Activated CD4-positive, alpha-beta T cell treated with anti-CD3 and anti-CD28 coated beads for 4 hours (primary cell): ENCODE data around the gene CCNI.

Experiments used
- DNase-seq, 2 donors: peaks; one replicate each; pipeline ENCODE4 v3.0.0-alpha.2; 2020

Gene CCNI

DNA sequence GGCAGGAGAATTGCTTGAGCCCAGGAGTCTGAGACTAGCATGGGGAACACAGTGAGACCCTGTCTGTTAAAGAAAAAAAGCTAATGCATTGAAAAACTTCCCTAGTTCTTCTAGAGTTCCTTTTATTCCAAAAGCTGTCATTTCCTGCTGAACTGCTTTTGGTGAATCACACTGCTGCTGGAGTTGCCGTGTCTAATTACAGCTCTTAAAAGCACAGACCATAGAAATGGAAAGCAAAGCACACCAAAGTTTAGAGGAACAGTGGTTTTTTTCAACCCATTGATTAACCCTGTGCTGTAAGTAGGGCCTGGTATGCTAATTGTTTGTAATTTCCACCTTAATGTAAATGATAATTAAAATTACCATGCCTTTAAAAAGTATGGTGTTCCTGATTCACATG lies 73.9 kb downstream of the CCNI start:
- no peak for DNase-seq

DNA sequence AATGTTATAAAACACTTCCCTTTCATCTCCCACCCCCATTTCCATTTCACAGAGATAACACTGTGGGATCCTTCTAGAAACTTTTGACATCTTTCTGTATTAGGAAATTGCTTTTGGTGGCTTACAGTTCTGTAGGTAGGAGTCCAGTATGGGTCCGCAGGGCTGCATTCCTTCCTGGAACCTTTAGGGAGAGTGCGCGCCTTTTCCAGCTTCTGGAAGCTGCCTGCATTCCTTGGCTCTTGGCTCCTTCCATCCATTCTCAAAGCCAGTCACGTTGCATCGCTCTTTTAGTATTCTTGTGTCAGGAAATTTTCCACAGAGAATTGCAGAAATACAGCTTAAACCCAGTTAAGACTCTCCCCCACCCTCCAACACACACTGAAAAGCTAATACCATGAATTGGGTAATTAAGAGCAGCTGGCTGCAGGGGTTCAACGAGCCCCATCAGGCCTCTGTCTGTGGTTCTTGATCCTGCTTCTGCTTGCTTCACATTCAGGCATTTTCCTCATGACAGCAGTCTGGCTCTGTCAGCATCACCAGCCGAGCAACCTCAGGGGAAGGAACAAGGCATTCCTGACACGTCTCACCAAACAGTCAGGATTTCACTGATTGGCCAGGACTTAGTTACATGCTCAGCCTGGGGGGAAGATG lies 77.4 kb downstream of the CCNI start:
- no peak for DNase-seq

DNA sequence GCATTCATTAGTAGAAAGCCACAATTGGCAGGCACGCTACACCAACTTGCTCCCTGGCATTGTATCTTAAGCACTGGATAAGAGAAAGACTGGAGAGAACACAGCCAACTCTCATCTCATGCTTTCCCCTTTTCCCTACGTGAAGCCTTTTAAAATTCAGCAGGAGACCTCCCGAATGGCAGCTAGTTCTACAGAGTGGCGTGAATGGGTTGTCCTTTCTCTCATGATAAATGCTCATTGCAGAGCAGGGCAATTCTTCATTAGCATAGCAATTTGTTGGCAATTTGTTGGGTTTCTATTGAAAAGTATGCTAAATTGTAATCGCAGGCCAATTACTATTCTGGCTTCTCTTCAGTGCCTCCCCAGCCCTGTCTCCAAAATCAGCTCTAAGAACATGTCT lies 78.3 kb downstream of the CCNI start:
- DNase-seq = no peak
